Measurements from ENCODE around the gene PIGU. TPM values are rescaled to one million over a fixed set of nuclear protein-coding genes. Genes with fewer than 3 reads are reported as not detected.

The PIGU gene
- total RNA-seq, 1 experiment from 2014 or later = 25.0 TPM

GRCh38 chr20:34574861-34575260 lies 102.0 kb downstream of the PIGU start:
- DNase-seq = no peak
- no peak overlapping the region for H3K27ac ChIP-seq
- no peaks in the 10 kb centered on the region for H3K27me3 ChIP-seq (ENCODE audit: insufficient read depth, low read depth)
- no peaks in the 10 kb centered on the region for H3K79me2 ChIP-seq (ENCODE audit: low read depth)
- H3K4me3 ChIP-seq = no peak overlapping the region
- no peaks in the 10 kb centered on the region for H3K9me2 ChIP-seq (ENCODE audit: insufficient read depth)
- H3K9me3 ChIP-seq (ENCODE audit: insufficient read depth, low read depth) = no peaks in the 10 kb centered on the region
- intact Hi-C loops (cut with micrococcal nuclease; ENCODE audit: unreplicated experiment) = loop anchor here (5.0 kb wide), 1 partner anchor 263 kb away; no protein-coding TSS in a partner anchor
- no peak overlapping the region for H3K4me2 ChIP-seq
- CTCF ChIA-PET = no interaction called here
- peaks cover 14% of the 10 kb centered on the region for H3K4me1 ChIP-seq (replicated peaks; ENCODE audit: insufficient read depth)
- H3F3A ChIP-seq (ENCODE audit: insufficient read depth, low read depth) = peaks cover 7% of the 10 kb centered on the region; the same call in 1 of the 2 replicates
- no peak overlapping the region for H2AFZ ChIP-seq
- no peak for TF ChIP-seq CTCF (conservative IDR thresholded peaks at IDR 0.05)
- TF ChIP-seq EZH2 (IDR thresholded peaks at IDR 0.05; ENCODE audit: low read depth) = no peak
- BruUV-seq (replicated peaks) = no TSS peak
- H3K36me3 ChIP-seq (ENCODE audit: low read depth) = no peaks in the 10 kb centered on the region
- no peaks in the 10 kb centered on the region for H4K20me1 ChIP-seq (ENCODE audit: insufficient read depth)
- POLR2A ChIA-PET (ENCODE audit: unreplicated experiment) = no interaction called here

GRCh38 chr20:34574426-34574825 lies 102.5 kb downstream of the PIGU start:
- CTCF ChIA-PET = no interaction called here
- Histone ChIP-seq H3K9me3 (ENCODE audit: insufficient read depth, low read depth) (no peaks in the 10 kb centered on the region), H3K79me2 (ENCODE audit: low read depth) (no peaks in the 10 kb centered on the region), H4K20me1 (ENCODE audit: insufficient read depth) (no peaks in the 10 kb centered on the region), H3K4me3 (no peak overlapping the region), H3K4me1 (replicated peaks; ENCODE audit: insufficient read depth) (peaks cover 10% of the 10 kb centered on the region; the same call in 1 of the 2 replicates), H3F3A (ENCODE audit: insufficient read depth, low read depth) (peaks cover 3% of the 10 kb centered on the region; the same call in 1 of the 2 replicates), H3K27me3 (ENCODE audit: insufficient read depth, low read depth) (no peaks in the 10 kb centered on the region), H3K36me3 (ENCODE audit: low read depth) (no peaks in the 10 kb centered on the region), H3K4me2 (no peak overlapping the region), H2AFZ (no peak overlapping the region), H3K9me2 (ENCODE audit: insufficient read depth) (no peaks in the 10 kb centered on the region), H3K27ac (no peak overlapping the region)
- intact Hi-C loops (cut with micrococcal nuclease; ENCODE audit: unreplicated experiment) = no loop called here
- TF ChIP-seq EZH2 (IDR thresholded peaks at IDR 0.05; ENCODE audit: low read depth) (no peak), CTCF (conservative IDR thresholded peaks at IDR 0.05) (no peak)
- DNase-seq = no peak
- no TSS peak for BruUV-seq (replicated peaks)
- POLR2A ChIA-PET (ENCODE audit: unreplicated experiment) = no interaction called here

- H3K9me3 ChIP-seq (ENCODE audit: insufficient read depth, low read depth) = no peaks in the 10 kb centered on the region
- no peaks in the 10 kb centered on the region for H4K20me1 ChIP-seq (ENCODE audit: insufficient read depth)
- no peak overlapping the region for H3K4me3 ChIP-seq
- H2AFZ ChIP-seq = no peak overlapping the region
- H3K79me2 ChIP-seq (ENCODE audit: low read depth) = no peaks in the 10 kb centered on the region
- POLR2A ChIA-PET (ENCODE audit: unreplicated experiment) = interaction anchor here (0.6 to 0.7 kb wide), 2 partner anchors 51 to 52 kb away, joined by 6 to 10 read pairs; no protein-coding TSS in a partner anchor
- no peak for TF ChIP-seq EZH2 (IDR thresholded peaks at IDR 0.05; ENCODE audit: low read depth)
- TF ChIP-seq CTCF (conservative IDR thresholded peaks at IDR 0.05) = no peak
- H3K27me3 ChIP-seq (ENCODE audit: insufficient read depth, low read depth) = no peaks in the 10 kb centered on the region
- no peak for DNase-seq
- no peaks in the 10 kb centered on the region; the same call in 1 of the 2 replicates for H3F3A ChIP-seq (ENCODE audit: insufficient read depth, low read depth)
- H3K27ac ChIP-seq = no peak overlapping the region
- intact Hi-C loops (cut with micrococcal nuclease; ENCODE audit: unreplicated experiment) = no loop called here
- H3K4me2 ChIP-seq = no peak overlapping the region
- no TSS peak for BruUV-seq (replicated peaks)
- CTCF ChIA-PET = no interaction called here
- H3K36me3 ChIP-seq (ENCODE audit: low read depth) = no peaks in the 10 kb centered on the region
- H3K9me2 ChIP-seq (ENCODE audit: insufficient read depth) = no peaks in the 10 kb centered on the region
- H3K4me1 ChIP-seq (replicated peaks; ENCODE audit: insufficient read depth) = peaks cover 3% of the 10 kb centered on the region; the same call in 1 of the 2 replicates
Measured at GRCh38 chr20:34573541-34574300, 103.2 kb downstream of the PIGU start.
